ENCODE measurements around the gene BTRC. TPM values are rescaled to one million over a fixed set of nuclear protein-coding genes. Genes with fewer than 3 reads are reported as not detected.

The BTRC gene
- polyA plus RNA-seq, 3 donors: 2.8 to 4.3 (median 3.1) TPM

DNA sequence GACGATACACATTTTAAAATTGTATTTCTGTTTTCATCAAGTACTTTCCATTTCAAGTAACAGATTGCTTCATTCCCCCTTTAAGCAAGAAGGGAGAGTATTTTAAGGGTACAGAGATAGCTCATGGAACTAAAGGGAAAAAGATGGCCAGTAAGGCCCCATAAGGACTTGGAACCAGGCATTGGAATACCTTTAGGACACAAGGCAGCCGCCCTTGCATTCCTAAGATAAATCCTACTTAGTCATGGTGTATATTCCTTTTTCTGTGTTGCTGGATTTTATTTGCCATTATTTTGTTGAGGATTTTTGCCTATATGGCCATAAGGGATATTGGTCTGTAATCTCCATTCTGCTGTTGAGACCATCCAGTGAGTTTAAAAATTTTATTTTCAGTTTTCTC, 49.2 kb downstream of the BTRC start:
- no peak overlapping the region for H3K4me3 Mint-ChIP-seq
- Histone ChIP-seq H3K4me2 (replicated peaks; ENCODE audit: extremely low read depth, low read length, poor library complexity, severe bottlenecking) (no peak overlapping the region), H3K36me3 (replicated peaks in 1 of 2; ENCODE audit: control insufficient read depth in 1 of 2, insufficient read depth in 2 of 2, low read length in 2 of 2) (no peaks in the 10 kb centered on the region), H3K79me2 (ENCODE audit: insufficient read depth, low read length) (no peaks in the 10 kb centered on the region), H3K27ac (ENCODE audit: low read depth in 1 of 2, low read length in 2 of 2) (no peak overlapping the region), H3K9me3 (replicated peaks in 1 of 2; ENCODE audit: control insufficient read depth in 1 of 2, insufficient read depth in 1 of 2, low read length in 2 of 2) (no peaks in the 10 kb centered on the region), H3K27me3 (ENCODE audit: control insufficient read depth in 2 of 2, insufficient read depth in 2 of 2, low read length in 2 of 2) (no peaks in the 10 kb centered on the region), H2AFZ (ENCODE audit: insufficient read depth, low read depth, low read length, poor library complexity, severe bottlenecking) (no peak overlapping the region), H4K20me1 (ENCODE audit: insufficient read depth, low read length) (peaks cover 7% of the 10 kb centered on the region), H3K4me1 (ENCODE audit: control insufficient read depth in 1 of 2, insufficient read depth in 2 of 2, low read length in 2 of 2) (no peaks in the 10 kb centered on the region), H3K4me3 (replicated peaks in 1 of 3; ENCODE audit: low read depth in 2 of 3, low read length in 3 of 3) (no peak overlapping the region), H3K9ac (ENCODE audit: insufficient read depth, low read length, poor library complexity, severe bottlenecking) (no peak overlapping the region)
- TF ChIP-seq, protein P1, sequence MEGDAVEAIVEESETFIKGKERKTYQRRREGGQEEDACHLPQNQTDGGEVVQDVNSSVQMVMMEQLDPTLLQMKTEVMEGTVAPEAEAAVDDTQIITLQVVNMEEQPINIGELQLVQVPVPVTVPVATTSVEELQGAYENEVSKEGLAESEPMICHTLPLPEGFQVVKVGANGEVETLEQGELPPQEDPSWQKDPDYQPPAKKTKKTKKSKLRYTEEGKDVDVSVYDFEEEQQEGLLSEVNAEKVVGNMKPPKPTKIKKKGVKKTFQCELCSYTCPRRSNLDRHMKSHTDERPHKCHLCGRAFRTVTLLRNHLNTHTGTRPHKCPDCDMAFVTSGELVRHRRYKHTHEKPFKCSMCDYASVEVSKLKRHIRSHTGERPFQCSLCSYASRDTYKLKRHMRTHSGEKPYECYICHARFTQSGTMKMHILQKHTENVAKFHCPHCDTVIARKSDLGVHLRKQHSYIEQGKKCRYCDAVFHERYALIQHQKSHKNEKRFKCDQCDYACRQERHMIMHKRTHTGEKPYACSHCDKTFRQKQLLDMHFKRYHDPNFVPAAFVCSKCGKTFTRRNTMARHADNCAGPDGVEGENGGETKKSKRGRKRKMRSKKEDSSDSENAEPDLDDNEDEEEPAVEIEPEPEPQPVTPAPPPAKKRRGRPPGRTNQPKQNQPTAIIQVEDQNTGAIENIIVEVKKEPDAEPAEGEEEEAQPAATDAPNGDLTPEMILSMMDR (IDR thresholded peaks at IDR 0.05): no peak
- peaks cover 2 to 4% of the 10 kb centered on the region in 2 donors for H3K36me3 Mint-ChIP-seq
- DNase-seq: no peak
- H3K4me1 Mint-ChIP-seq: peaks cover 2% of the 10 kb centered on the region
- peak overlapping the region in 1 of 7 donors; percentile 16 for H3K27ac Mint-ChIP-seq
- WGBS (ENCODE audit: insufficient coverage): no CpG with 5 or more reads among the region's 2 CpGs
- H3K9me3 Mint-ChIP-seq: peaks cover 0 to 1% (median 0%) of the 10 kb centered on the region in 7 donors
- H3K27me3 Mint-ChIP-seq (ENCODE audit: low read depth in 3 of 3): peaks cover 0 to 2% (median 0%) of the 10 kb centered on the region in 3 donors
- intact Hi-C loops (cut with micrococcal nuclease): no loop called here

GRCh38 chr10:101405001-101405400, 51.0 kb downstream of the BTRC start:
- H4K20me1 ChIP-seq (ENCODE audit: insufficient read depth, low read length): peaks cover 7% of the 10 kb centered on the region
- H3K9me3 ChIP-seq (replicated peaks in 1 of 2; ENCODE audit: control insufficient read depth in 1 of 2, insufficient read depth in 1 of 2, low read length in 2 of 2): no peaks in the 10 kb centered on the region
- no peaks in the 10 kb centered on the region for H3K27me3 ChIP-seq (ENCODE audit: control insufficient read depth in 2 of 2, insufficient read depth in 2 of 2, low read length in 2 of 2)
- H3K36me3 ChIP-seq (replicated peaks in 1 of 2; ENCODE audit: control insufficient read depth in 1 of 2, insufficient read depth in 2 of 2, low read length in 2 of 2): peaks cover 0 to 9% of the 10 kb centered on the region in 2 donors
- intact Hi-C loops (cut with micrococcal nuclease): no loop called here
- no peak overlapping the region for H3K27ac ChIP-seq (ENCODE audit: low read depth in 1 of 2, low read length in 2 of 2)
- H2AFZ ChIP-seq (ENCODE audit: insufficient read depth, low read depth, low read length, poor library complexity, severe bottlenecking): no peak overlapping the region
- H3K9me3 Mint-ChIP-seq: peaks cover 0 to 1% (median 0%) of the 10 kb centered on the region in 7 donors
- no peak overlapping the region for H3K4me3 ChIP-seq (replicated peaks in 1 of 3; ENCODE audit: low read depth in 2 of 3, low read length in 3 of 3)
- H3K27ac Mint-ChIP-seq: no peak overlapping the region
- no peaks in the 10 kb centered on the region for H3K79me2 ChIP-seq (ENCODE audit: insufficient read depth, low read length)
- no peak overlapping the region for H3K9ac ChIP-seq (ENCODE audit: insufficient read depth, low read length, poor library complexity, severe bottlenecking)
- DNase-seq: no peak
- H3K36me3 Mint-ChIP-seq: peaks cover 0 to 4% of the 10 kb centered on the region in 2 donors
- no peak overlapping the region for H3K4me2 ChIP-seq (replicated peaks; ENCODE audit: extremely low read depth, low read length, poor library complexity, severe bottlenecking)
- H3K4me1 Mint-ChIP-seq: peaks cover 2% of the 10 kb centered on the region
- no CpG with 5 or more reads among the region's 2 CpGs for WGBS (ENCODE audit: insufficient coverage)
- H3K4me1 ChIP-seq (ENCODE audit: control insufficient read depth in 1 of 2, insufficient read depth in 2 of 2, low read length in 2 of 2): no peaks in the 10 kb centered on the region
- H3K27me3 Mint-ChIP-seq (ENCODE audit: low read depth in 3 of 3): peaks cover 0 to 2% (median 2%) of the 10 kb centered on the region in 3 donors
- no peak overlapping the region for H3K4me3 Mint-ChIP-seq
- TF ChIP-seq, protein P1 (IDR thresholded peaks at IDR 0.05): no peak
